ENCODE measurements around the gene CACNB2.

Gene CACNB2

GRCh38 chr10:18469125-18469524, 328.9 kb downstream of the CACNB2 start:
- Histone ChIP-seq H3K4me3 (no peak overlapping the region), H3K27ac (no peak overlapping the region)

GRCh38 chr10:18472977-18473376, 332.8 kb downstream of the CACNB2 start:
- Histone ChIP-seq H3K27ac (no peak overlapping the region), H3K4me3 (no peak overlapping the region)

GRCh38 chr10:18473424-18474117, 333.3 kb downstream of the CACNB2 start:
- Histone ChIP-seq H3K4me3 (no peak overlapping the region), H3K27ac (no peak overlapping the region)

- Histone ChIP-seq H3K4me3 (no peak overlapping the region), H3K27ac (no peak overlapping the region)
These were observed 333.9 kb downstream of the CACNB2 start for GRCh38 chr10:18474118-18474455.

GRCh38 chr10:18476076-18476647, 335.9 kb downstream of the CACNB2 start:
- Histone ChIP-seq H3K27ac (no peak overlapping the region), H3K4me3 (no peak overlapping the region)

- Histone ChIP-seq H3K27ac (no peak overlapping the region), H3K4me3 (no peak overlapping the region)
These were observed 338.1 kb downstream of the CACNB2 start for GRCh38 chr10:18478354-18478753.

- H3K27ac ChIP-seq: no peak overlapping the region
- no peak overlapping the region for H3K4me3 ChIP-seq
These were observed 339.3 kb downstream of the CACNB2 start for GRCh38 chr10:18479502-18479901.

GRCh38 chr10:18483516-18484186, 343.4 kb downstream of the CACNB2 start:
- Histone ChIP-seq H3K4me3 (no peak overlapping the region), H3K27ac (no peak overlapping the region)

- no peak overlapping the region for H3K27ac ChIP-seq
- no peak overlapping the region for H3K4me3 ChIP-seq
These were observed 346.2 kb downstream of the CACNB2 start for GRCh38 chr10:18486438-18486837.

GRCh38 chr10:18490755-18491154, 350.5 kb downstream of the CACNB2 start:
- H3K27ac ChIP-seq: no peak overlapping the region

GRCh38 chr10:18497806-18498369, 357.7 kb downstream of the CACNB2 start:
- no peak overlapping the region for H3K4me3 ChIP-seq
- no peak overlapping the region for H3K27ac ChIP-seq

More at GRCh38 chr10:18490755-18491154, 350.5 kb downstream of the CACNB2 start:
- no peak overlapping the region for H3K4me3 ChIP-seq

- H3K4me3 ChIP-seq: no peak overlapping the region
- no peak overlapping the region for H3K27ac ChIP-seq
These were observed 358.8 kb downstream of the CACNB2 start for GRCh38 chr10:18498998-18499397.

- Histone ChIP-seq H3K27ac (no peak overlapping the region), H3K4me3 (no peak overlapping the region)
These were observed 360.4 kb downstream of the CACNB2 start for GRCh38 chr10:18500576-18500975.

- Histone ChIP-seq H3K4me3 (no peak overlapping the region), H3K27ac (no peak overlapping the region)
These were observed 361.0 kb downstream of the CACNB2 start for GRCh38 chr10:18501198-18501597.

- no peak overlapping the region for H3K4me3 ChIP-seq
- H3K27ac ChIP-seq: no peak overlapping the region
These were observed 361.4 kb downstream of the CACNB2 start for GRCh38 chr10:18501629-18502028.

GRCh38 chr10:18504161-18504560, 363.9 kb downstream of the CACNB2 start:
- Histone ChIP-seq H3K27ac (no peak overlapping the region), H3K4me3 (no peak overlapping the region)

GRCh38 chr10:18505456-18506118, 365.4 kb downstream of the CACNB2 start:
- H3K27ac ChIP-seq: no peak overlapping the region
- no peak overlapping the region for H3K4me3 ChIP-seq

GRCh38 chr10:18508587-18508986, 368.4 kb downstream of the CACNB2 start:
- Histone ChIP-seq H3K4me3 (no peak overlapping the region), H3K27ac (no peak overlapping the region)

- no peak overlapping the region for H3K4me3 ChIP-seq
- H3K27ac ChIP-seq: no peak overlapping the region
These were observed 374.3 kb downstream of the CACNB2 start for GRCh38 chr10:18514537-18514936.

GRCh38 chr10:18516851-18517250, 376.6 kb downstream of the CACNB2 start:
- H3K4me3 ChIP-seq: no peak overlapping the region
- no peak overlapping the region for H3K27ac ChIP-seq

- H3K4me3 ChIP-seq: no peak overlapping the region
- H3K27ac ChIP-seq: no peak overlapping the region
These were observed 382.8 kb downstream of the CACNB2 start for GRCh38 chr10:18523025-18523424.

Measured in skin epidermis (tissue), 12 donors.